ENCODE measurements around the gene FETUB. TPM values are rescaled to one million over a fixed set of nuclear protein-coding genes. Genes with fewer than 3 reads are reported as not detected.

Gene FETUB
- total RNA-seq, result not detected

GRCh38 chr3:186639778-186640472 is at the start of gene FETUB:
TSS of gene FETUB (plus strand) at chr3:186640399. CDS start at chr3:186640461, 62 bp downstream.

GRCh38 chr3:186612721-186613636 is 27.2 kb upstream of the FETUB start, which contains the start of gene AHSG:
TSS of gene AHSG (plus strand) at chr3:186613060. CDS start at chr3:186613142, 82 bp downstream.

GRCh38 chr3:186665625-186666188 is 25.5 kb downstream of the FETUB start, which contains the start of gene HRG:
TSS of gene HRG (plus strand) at chr3:186666014. CDS start at chr3:186666032, 18 bp downstream.

Small RNAs within 50 kb of the gene (small RNA-seq; reads per million reads assigned to genes)
- gene RF00017 (ENCODE audit: low replicate concordance), result not detected

Other genes with a start within 250 kb of the FETUB start
- 7.2 TPM for gene CRYGS, start 96.0 kb upstream of the FETUB start, total RNA-seq
- 41.3 TPM for gene TBCCD1, start 73.1 kb upstream of the FETUB start, total RNA-seq
- 33.2 TPM for gene DNAJB11, start 69.7 kb upstream of the FETUB start, total RNA-seq
- 0.63 TPM for gene AHSG, start 27.3 kb upstream of the FETUB start, total RNA-seq
- gene HRG, start 25.6 kb downstream of the FETUB start, total RNA-seq, result not detected
- gene KNG1, start 77.0 kb downstream of the FETUB start, total RNA-seq, result not detected
- gene EIF4A2, start 143.2 kb downstream of the FETUB start, total RNA-seq, result 1,078 TPM
- 37.6 TPM for gene RFC4, start 166.1 kb downstream of the FETUB start, total RNA-seq
- gene ADIPOQ, start 202.3 kb downstream of the FETUB start, total RNA-seq, result not detected